WTC11 (cell line): Measurements from ENCODE around the gene DRC1. TPM values are rescaled to one million over a fixed set of nuclear protein-coding genes. Genes with fewer than 3 reads are reported as not detected.

ENCODE experiments used
- ATAC-seq: fragments of 200-7000 bp; cut with Tn5 transposase; 2 replicates; pipeline ENCODE4 v1.10.0; 2021; ENCODE audit warnings: mild to moderate bottlenecking, moderate library complexity
- CTCF ChIA-PET: fragments of 300-600 bp; sonication (Branson Sonifier 250); formaldehyde crosslinking; loops from one replicate; lab custom pipeline; 2021; ENCODE audit warnings: antibody characterized with exemption; lab: Charles Lee
- POLR2A ChIA-PET: fragments of 350-600 bp; sonication (Branson Sonifier 250); formaldehyde crosslinking; loops from one replicate; lab custom pipeline; 2021; ENCODE audit warnings: antibody characterized with exemption; lab: Charles Lee
- DNase-seq: peaks from one replicate; pipeline ENCODE4 v3.0.0; 2021; ENCODE audit warnings: low spot score
- H3K27ac Mint-ChIP-seq: 2 replicates; pipeline ENCODE4 v1.8.0; 2021; ENCODE audit warnings: mixed read lengths
- H3K27me3 Mint-ChIP-seq: 2 replicates; pipeline ENCODE4 v1.8.0; 2021; ENCODE audit warnings: low read depth, mild to moderate bottlenecking, moderate library complexity, mixed read lengths
- H3K36me3 Mint-ChIP-seq: 2 replicates; pipeline ENCODE4 v1.8.0; 2021; ENCODE audit warnings: mixed read lengths
- H3K4me1 Mint-ChIP-seq: 2 replicates; pipeline ENCODE4 v1.8.0; 2022; ENCODE audit warnings: mixed read lengths
- H3K4me3 Mint-ChIP-seq: 2 replicates; pipeline ENCODE4 v1.8.0; 2021; ENCODE audit warnings: mild to moderate bottlenecking, moderate library complexity, mixed read lengths
- H3K9me3 Mint-ChIP-seq: 2 replicates; pipeline ENCODE4 v1.8.0; 2021; ENCODE audit warnings: mixed read lengths
- CBFB ChIP-seq: sonication (generic); formaldehyde crosslinking; IDR thresholded peaks from 2 replicates; pipeline ENCODE4 v1.8.1; 2022; ENCODE audit warnings: mild to moderate bottlenecking, low read depth, missing genetic modification reagents
- FOXP1 ChIP-seq: sonication (generic); formaldehyde crosslinking; IDR thresholded peaks from 2 replicates; pipeline ENCODE4 v1.8.0; 2022; ENCODE audit warnings: missing genetic modification reagents, mild to moderate bottlenecking, moderate library complexity, borderline replicate concordance
- IRF2 ChIP-seq: sonication (generic); formaldehyde crosslinking; IDR thresholded peaks from 2 replicates; pipeline ENCODE4 v1.8.0; 2022; ENCODE audit warnings: low read depth, missing genetic modification reagents, borderline replicate concordance
- MYBL2 ChIP-seq: sonication (generic); formaldehyde crosslinking; IDR thresholded peaks from 2 replicates; pipeline ENCODE4 v1.8.1; 2023; ENCODE audit warnings: mild to moderate bottlenecking, moderate library complexity, missing genetic modification reagents
- NFATC4 ChIP-seq: fragments of 250-450 bp; sonication (Bioruptor Pico); IDR thresholded peaks from 2 replicates; pipeline ENCODE4 v1.9.0; 2021; ENCODE audit warnings: mild to moderate bottlenecking
- NFYB ChIP-seq: sonication (generic); formaldehyde crosslinking; conservative IDR thresholded peaks from 2 replicates; pipeline ENCODE4 v1.8.0; 2022; ENCODE audit warnings: low read depth, missing genetic modification reagents
- PRRX2 ChIP-seq: fragments of 250-450 bp; sonication (Bioruptor Pico); IDR thresholded peaks from 2 replicates; pipeline ENCODE4 v1.8.0; 2021; ENCODE audit warnings: mild to moderate bottlenecking
- SMAD3 ChIP-seq: sonication (generic); formaldehyde crosslinking; IDR thresholded peaks from 2 replicates; pipeline ENCODE4 v1.8.0; 2022; ENCODE audit warnings: missing genetic modification reagents, mild to moderate bottlenecking, borderline replicate concordance
- SOX15 ChIP-seq: fragments of 250-450 bp; sonication (Bioruptor Pico); IDR thresholded peaks from 2 replicates; pipeline ENCODE4 v1.9.0; 2021; ENCODE audit warnings: mild to moderate bottlenecking
- SP1 ChIP-seq: sonication (generic); formaldehyde crosslinking; conservative IDR thresholded peaks from 2 replicates; pipeline ENCODE4 v1.8.1; 2022; ENCODE audit warnings: missing genetic modification reagents
- TEAD1 ChIP-seq: sonication (generic); formaldehyde crosslinking; IDR thresholded peaks from 2 replicates; pipeline ENCODE4 v1.8.0; 2022; ENCODE audit warnings: mild to moderate bottlenecking, missing genetic modification reagents
- TEAD4 ChIP-seq: sonication (generic); formaldehyde crosslinking; IDR thresholded peaks from 2 replicates; pipeline ENCODE4 v1.8.0; 2022; ENCODE audit warnings: mild to moderate bottlenecking, missing genetic modification reagents
- total RNA-seq: library from RNA; stranded (reverse); gene quantifications from 3 replicates; pipeline ENCODE4 v1.2.3, GENCODE V29; 2021
- TF ChIP-seq, protein P1 (sequence below): fragments of 250-450 bp; sonication (Bioruptor Pico); IDR thresholded peaks from 2 replicates; pipeline ENCODE4 v1.8.0; 2021; ENCODE audit warnings: mild to moderate bottlenecking
- TF ChIP-seq, protein P2 (sequence below): sonication (generic); formaldehyde crosslinking; IDR thresholded peaks from 2 replicates; pipeline ENCODE4 v1.8.0; 2022; ENCODE audit warnings: mild to moderate bottlenecking, missing genetic modification reagents
- TF ChIP-seq, protein P3 (sequence below): fragments of 250-450 bp; sonication (Bioruptor Pico); conservative IDR thresholded peaks from 2 replicates; pipeline ENCODE4 v1.9.0; 2021; ENCODE audit warnings: mild to moderate bottlenecking
- TF ChIP-seq, protein P4 (sequence below): sonication (generic); formaldehyde crosslinking; conservative IDR thresholded peaks from 2 replicates; pipeline ENCODE4 v1.8.1; 2023; ENCODE audit warnings: mild to moderate bottlenecking, low read depth, missing genetic modification reagents, moderate library complexity
- TF ChIP-seq, protein P5 (sequence below): sonication (generic); formaldehyde crosslinking; IDR thresholded peaks from 2 replicates; pipeline ENCODE4 v1.8.1; 2023; ENCODE audit warnings: mild to moderate bottlenecking, missing genetic modification reagents, moderate library complexity
- TF ChIP-seq, protein P6 (sequence below): sonication (generic); formaldehyde crosslinking; IDR thresholded peaks from 2 replicates; pipeline ENCODE4 v1.8.0; 2022; ENCODE audit warnings: missing genetic modification reagents
- TF ChIP-seq, protein P7 (sequence below): fragments of 200-600 bp; IDR thresholded peaks from 2 replicates; pipeline ENCODE4 v1.8.0; 2022; ENCODE audit warnings: antibody characterized with exemption

The DRC1 gene
- total RNA-seq, 1 experiment from 2014 or later, result 0.55 TPM

DNA sequence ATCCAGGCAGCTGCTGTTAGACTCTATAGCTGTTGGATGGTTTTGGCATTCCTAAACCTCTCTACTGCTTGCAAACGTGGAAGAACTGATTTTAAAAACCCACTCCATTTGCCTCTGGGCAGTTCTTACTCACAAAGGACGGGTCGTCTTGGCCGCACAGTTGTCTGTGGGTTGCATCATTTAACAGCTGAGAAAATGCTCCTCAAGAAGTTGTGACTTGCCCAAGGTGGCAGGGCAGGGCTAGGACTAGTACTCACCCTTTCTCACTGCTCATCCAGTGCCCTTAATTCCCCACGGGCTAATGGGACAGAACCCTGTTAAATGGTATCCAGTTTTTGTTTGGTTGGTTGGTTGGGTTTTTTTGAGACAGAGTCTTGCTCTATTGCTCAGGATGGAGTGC lies 997 bp upstream of the DRC1 start (continued):
- TF ChIP-seq, protein P1, sequence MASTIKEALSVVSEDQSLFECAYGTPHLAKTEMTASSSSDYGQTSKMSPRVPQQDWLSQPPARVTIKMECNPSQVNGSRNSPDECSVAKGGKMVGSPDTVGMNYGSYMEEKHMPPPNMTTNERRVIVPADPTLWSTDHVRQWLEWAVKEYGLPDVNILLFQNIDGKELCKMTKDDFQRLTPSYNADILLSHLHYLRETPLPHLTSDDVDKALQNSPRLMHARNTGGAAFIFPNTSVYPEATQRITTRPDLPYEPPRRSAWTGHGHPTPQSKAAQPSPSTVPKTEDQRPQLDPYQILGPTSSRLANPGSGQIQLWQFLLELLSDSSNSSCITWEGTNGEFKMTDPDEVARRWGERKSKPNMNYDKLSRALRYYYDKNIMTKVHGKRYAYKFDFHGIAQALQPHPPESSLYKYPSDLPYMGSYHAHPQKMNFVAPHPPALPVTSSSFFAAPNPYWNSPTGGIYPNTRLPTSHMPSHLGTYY (CRISPR knock-in tag), result no peak

DNA sequence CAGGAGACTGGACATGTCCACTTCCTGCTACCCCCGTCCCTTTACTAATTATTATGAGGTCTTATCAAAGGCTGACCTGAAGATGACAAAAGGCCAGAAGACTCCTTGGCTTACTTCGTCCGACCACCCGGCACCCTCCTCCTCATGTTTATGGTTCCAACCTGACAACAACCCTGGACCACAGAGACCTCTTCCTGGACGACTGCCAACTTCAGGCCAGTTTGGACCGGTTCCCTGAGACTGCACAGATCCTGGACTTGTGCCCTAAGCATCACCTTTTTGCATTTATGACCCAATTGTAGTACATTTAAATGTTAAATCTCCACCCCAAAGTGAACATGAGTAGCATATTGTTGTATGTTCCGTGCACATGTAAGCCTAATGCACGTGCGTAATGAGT lies 5.8 kb downstream of the DRC1 start:
- Mint-ChIP-seq H3K4me3 (no peak overlapping the region), H3K4me1 (no peaks in the 10 kb centered on the region), H3K36me3 (no peaks in the 10 kb centered on the region), H3K27ac (no peak overlapping the region), H3K9me3 (no peaks in the 10 kb centered on the region), H3K27me3 (no peaks in the 10 kb centered on the region)
- ChIA-PET CTCF (no interaction called here), POLR2A (interaction anchor here (0.6 kb wide), 1 partner anchor 200 kb away, joined by 5 read pairs; no protein-coding TSS in a partner anchor)
- DNase-seq (no peak), ATAC-seq (no peak)
- TF ChIP-seq NFYB (CRISPR knock-in tag) (no peak), NFATC4 (no peak)
- TF ChIP-seq, protein P1 (CRISPR knock-in tag), result no peak
- TF ChIP-seq, protein P2, sequence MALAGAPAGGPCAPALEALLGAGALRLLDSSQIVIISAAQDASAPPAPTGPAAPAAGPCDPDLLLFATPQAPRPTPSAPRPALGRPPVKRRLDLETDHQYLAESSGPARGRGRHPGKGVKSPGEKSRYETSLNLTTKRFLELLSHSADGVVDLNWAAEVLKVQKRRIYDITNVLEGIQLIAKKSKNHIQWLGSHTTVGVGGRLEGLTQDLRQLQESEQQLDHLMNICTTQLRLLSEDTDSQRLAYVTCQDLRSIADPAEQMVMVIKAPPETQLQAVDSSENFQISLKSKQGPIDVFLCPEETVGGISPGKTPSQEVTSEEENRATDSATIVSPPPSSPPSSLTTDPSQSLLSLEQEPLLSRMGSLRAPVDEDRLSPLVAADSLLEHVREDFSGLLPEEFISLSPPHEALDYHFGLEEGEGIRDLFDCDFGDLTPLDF, result no peak
- TF ChIP-seq, protein P3, sequence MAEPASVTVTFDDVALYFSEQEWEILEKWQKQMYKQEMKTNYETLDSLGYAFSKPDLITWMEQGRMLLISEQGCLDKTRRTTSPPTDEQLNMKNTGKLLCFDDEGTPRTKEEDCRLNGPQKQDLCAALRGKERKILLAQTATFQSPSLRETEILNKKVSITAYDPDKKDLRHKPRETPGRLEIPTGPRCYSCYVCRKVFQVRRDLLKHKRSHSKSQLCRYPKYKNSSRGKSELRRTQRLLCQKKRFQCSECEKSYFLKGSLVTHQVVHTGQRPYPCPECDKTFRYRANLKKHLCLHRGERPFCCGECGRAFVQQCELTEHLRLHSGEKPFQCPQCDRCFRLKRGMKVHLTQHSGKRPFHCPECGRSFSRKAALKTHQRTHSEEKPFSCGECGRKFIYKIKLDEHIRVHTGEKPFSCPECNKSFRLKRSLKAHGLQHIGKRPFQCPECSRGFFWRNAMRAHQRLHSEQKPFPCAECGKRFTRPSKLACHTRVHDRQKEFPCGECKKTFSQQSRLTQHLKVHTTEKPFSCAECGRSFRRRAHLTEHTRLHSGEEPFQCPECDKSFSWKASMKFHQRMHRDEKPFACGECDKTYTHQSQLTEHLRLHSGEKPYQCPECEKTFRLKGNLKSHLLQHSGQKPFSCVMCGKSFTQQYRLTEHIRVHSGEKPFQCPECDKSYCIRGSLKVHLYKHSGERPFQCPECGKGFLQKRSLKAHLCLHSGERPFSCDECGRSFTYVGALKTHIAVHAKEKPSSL (CRISPR knock-in tag), result no peak

DNA sequence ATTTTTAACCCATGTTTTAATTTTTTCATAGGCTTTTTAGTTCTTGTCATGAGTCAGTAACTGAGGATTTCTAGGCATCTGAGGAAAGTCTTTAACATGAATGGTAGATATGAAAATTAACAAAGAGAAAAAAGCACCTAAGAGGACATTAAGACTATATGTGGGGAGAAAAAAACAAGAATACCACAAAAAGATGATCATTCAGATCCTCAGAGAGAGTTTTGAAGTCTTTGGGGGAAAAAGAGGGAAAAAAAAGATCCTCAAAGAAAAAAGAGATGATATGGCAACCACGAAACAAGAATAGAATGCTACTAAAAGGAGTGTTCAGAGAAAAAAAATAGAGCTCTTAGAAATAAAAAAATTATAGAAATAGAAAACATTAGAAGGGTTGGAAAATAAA lies 8.1 kb downstream of the DRC1 start:
- Mint-ChIP-seq H3K27ac (no peak overlapping the region), H3K36me3 (no peaks in the 10 kb centered on the region), H3K4me3 (no peak overlapping the region), H3K9me3 (no peaks in the 10 kb centered on the region), H3K27me3 (no peaks in the 10 kb centered on the region), H3K4me1 (no peaks in the 10 kb centered on the region)
- DNase-seq (no peak), ATAC-seq (no peak)
- CTCF ChIA-PET, result no interaction called here
- POLR2A ChIA-PET, result no interaction called here
- TF ChIP-seq FOXP1 (CRISPR knock-in tag) (no peak), CBFB (CRISPR knock-in tag) (no peak), SP1 (CRISPR knock-in tag) (no peak), IRF2 (no peak), SMAD3 (CRISPR knock-in tag) (no peak), TEAD1 (CRISPR knock-in tag) (no peak), SOX15 (CRISPR knock-in tag) (no peak), MYBL2 (CRISPR knock-in tag) (no peak), TEAD4 (CRISPR knock-in tag) (no peak), PRRX2 (no peak)
- TF ChIP-seq, protein P4, sequence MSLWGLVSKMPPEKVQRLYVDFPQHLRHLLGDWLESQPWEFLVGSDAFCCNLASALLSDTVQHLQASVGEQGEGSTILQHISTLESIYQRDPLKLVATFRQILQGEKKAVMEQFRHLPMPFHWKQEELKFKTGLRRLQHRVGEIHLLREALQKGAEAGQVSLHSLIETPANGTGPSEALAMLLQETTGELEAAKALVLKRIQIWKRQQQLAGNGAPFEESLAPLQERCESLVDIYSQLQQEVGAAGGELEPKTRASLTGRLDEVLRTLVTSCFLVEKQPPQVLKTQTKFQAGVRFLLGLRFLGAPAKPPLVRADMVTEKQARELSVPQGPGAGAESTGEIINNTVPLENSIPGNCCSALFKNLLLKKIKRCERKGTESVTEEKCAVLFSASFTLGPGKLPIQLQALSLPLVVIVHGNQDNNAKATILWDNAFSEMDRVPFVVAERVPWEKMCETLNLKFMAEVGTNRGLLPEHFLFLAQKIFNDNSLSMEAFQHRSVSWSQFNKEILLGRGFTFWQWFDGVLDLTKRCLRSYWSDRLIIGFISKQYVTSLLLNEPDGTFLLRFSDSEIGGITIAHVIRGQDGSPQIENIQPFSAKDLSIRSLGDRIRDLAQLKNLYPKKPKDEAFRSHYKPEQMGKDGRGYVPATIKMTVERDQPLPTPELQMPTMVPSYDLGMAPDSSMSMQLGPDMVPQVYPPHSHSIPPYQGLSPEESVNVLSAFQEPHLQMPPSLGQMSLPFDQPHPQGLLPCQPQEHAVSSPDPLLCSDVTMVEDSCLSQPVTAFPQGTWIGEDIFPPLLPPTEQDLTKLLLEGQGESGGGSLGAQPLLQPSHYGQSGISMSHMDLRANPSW (CRISPR knock-in tag), result no peak
- TF ChIP-seq, protein P5, sequence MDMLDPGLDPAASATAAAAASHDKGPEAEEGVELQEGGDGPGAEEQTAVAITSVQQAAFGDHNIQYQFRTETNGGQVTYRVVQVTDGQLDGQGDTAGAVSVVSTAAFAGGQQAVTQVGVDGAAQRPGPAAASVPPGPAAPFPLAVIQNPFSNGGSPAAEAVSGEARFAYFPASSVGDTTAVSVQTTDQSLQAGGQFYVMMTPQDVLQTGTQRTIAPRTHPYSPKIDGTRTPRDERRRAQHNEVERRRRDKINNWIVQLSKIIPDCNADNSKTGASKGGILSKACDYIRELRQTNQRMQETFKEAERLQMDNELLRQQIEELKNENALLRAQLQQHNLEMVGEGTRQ (CRISPR knock-in tag), result no peak
- TF ChIP-seq, protein P6, sequence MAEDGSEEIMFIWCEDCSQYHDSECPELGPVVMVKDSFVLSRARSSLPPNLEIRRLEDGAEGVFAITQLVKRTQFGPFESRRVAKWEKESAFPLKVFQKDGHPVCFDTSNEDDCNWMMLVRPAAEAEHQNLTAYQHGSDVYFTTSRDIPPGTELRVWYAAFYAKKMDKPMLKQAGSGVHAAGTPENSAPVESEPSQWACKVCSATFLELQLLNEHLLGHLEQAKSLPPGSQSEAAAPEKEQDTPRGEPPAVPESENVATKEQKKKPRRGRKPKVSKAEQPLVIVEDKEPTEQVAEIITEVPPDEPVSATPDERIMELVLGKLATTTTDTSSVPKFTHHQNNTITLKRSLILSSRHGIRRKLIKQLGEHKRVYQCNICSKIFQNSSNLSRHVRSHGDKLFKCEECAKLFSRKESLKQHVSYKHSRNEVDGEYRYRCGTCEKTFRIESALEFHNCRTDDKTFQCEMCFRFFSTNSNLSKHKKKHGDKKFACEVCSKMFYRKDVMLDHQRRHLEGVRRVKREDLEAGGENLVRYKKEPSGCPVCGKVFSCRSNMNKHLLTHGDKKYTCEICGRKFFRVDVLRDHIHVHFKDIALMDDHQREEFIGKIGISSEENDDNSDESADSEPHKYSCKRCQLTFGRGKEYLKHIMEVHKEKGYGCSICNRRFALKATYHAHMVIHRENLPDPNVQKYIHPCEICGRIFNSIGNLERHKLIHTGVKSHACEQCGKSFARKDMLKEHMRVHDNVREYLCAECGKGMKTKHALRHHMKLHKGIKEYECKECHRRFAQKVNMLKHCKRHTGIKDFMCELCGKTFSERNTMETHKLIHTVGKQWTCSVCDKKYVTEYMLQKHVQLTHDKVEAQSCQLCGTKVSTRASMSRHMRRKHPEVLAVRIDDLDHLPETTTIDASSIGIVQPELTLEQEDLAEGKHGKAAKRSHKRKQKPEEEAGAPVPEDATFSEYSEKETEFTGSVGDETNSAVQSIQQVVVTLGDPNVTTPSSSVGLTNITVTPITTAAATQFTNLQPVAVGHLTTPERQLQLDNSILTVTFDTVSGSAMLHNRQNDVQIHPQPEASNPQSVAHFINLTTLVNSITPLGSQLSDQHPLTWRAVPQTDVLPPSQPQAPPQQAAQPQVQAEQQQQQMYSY (CRISPR knock-in tag), result no peak
- TF ChIP-seq, protein P7, sequence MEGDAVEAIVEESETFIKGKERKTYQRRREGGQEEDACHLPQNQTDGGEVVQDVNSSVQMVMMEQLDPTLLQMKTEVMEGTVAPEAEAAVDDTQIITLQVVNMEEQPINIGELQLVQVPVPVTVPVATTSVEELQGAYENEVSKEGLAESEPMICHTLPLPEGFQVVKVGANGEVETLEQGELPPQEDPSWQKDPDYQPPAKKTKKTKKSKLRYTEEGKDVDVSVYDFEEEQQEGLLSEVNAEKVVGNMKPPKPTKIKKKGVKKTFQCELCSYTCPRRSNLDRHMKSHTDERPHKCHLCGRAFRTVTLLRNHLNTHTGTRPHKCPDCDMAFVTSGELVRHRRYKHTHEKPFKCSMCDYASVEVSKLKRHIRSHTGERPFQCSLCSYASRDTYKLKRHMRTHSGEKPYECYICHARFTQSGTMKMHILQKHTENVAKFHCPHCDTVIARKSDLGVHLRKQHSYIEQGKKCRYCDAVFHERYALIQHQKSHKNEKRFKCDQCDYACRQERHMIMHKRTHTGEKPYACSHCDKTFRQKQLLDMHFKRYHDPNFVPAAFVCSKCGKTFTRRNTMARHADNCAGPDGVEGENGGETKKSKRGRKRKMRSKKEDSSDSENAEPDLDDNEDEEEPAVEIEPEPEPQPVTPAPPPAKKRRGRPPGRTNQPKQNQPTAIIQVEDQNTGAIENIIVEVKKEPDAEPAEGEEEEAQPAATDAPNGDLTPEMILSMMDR, result no peak
